H1 (cell line): ENCODE measurements around the gene KISS1R. TPM values are rescaled to one million over a fixed set of nuclear protein-coding genes. Genes with fewer than 3 reads are reported as not detected.

ENCODE experiments used
- CTCF ChIA-PET: fragments of 300-600 bp; sonication (Branson Sonifier 250); formaldehyde crosslinking; loops from one replicate; lab custom pipeline; 2021; ENCODE audit not compliant: partially characterized antibody; lab: Charles Lee
- POLR2A ChIA-PET: fragments of 300-600 bp; sonication (Branson Sonifier 250); formaldehyde crosslinking; loops from one replicate; lab custom pipeline; 2021; ENCODE audit warnings: inconsistent platforms; ENCODE audit not compliant: partially characterized antibody; lab: Charles Lee
- DNase-seq, 2 experiments: peaks; one replicate each; pipeline versions ENCODE4 v3.0.0 to v3.0.0-alpha.2; 2010 to 2022; ENCODE audit warnings: low spot score in 2 of 2, low read depth in 1 of 2, mixed read lengths in 1 of 2
- FAIRE-seq: peaks from 2 replicates; lab custom pipeline; 2011; peaks lifted over from hg19 to GRCh38; lab: Jason Lieb, UNC
- H2AFZ ChIP-seq: 2 replicates; pipeline ENCODE4 v1.8.1; 2012; ENCODE audit warnings: low read length, inconsistent platforms
- H2AK5ac ChIP-seq: 2 replicates; pipeline ENCODE4 v1.6.1; 2013; ENCODE audit warnings: low read depth, low read length
- H2BK120ac ChIP-seq: replicated peaks from 2 replicates; pipeline ENCODE3; 2013; ENCODE audit warnings: low read depth, low read length, inconsistent platforms
- H2BK12ac ChIP-seq: 2 replicates; pipeline ENCODE4 v1.6.1; 2013; ENCODE audit warnings: low read depth, low read length
- H2BK15ac ChIP-seq: 2 replicates; pipeline ENCODE4 v1.6.1; 2013; ENCODE audit warnings: low read length
- H2BK20ac ChIP-seq: 2 replicates; pipeline ENCODE4 v1.6.1; 2013; ENCODE audit warnings: low read length
- H2BK5ac ChIP-seq: 2 replicates; pipeline ENCODE4 v1.6.1; 2013; ENCODE audit warnings: low read depth, low read length
- H3K14ac ChIP-seq: 2 replicates; pipeline ENCODE4 v1.6.1; 2013; ENCODE audit warnings: inconsistent platforms; ENCODE audit not compliant: insufficient read length
- H3K18ac ChIP-seq: 2 replicates; pipeline ENCODE4 v1.6.1; 2013; ENCODE audit warnings: low read length; ENCODE audit errors: extremely low read depth
- H3K23ac ChIP-seq: 2 replicates; pipeline ENCODE4 v1.6.1; 2013; ENCODE audit warnings: inconsistent platforms; ENCODE audit not compliant: insufficient read length
- H3K23me2 ChIP-seq: 2 replicates; pipeline ENCODE4 v1.6.1; 2013; ENCODE audit warnings: low read depth, low read length
- H3K27ac ChIP-seq: 2 replicates; pipeline ENCODE4 v1.6.1; 2011; ENCODE audit warnings: low read depth, low read length, inconsistent platforms
- H3K27me3 ChIP-seq, 4 experiments: replicated peaks in 1 of 4; 1 replicate in 1 of 4; 2 replicates in 3 of 4; pipeline versions ENCODE4 v1.6.1 to v1.8.1; 2011 to 2013; ENCODE audit warnings: low read length in 3 of 4, mild to moderate bottlenecking in 3 of 4, inconsistent platforms in 2 of 4, mixed read lengths in 2 of 4, moderate library complexity in 1 of 4; ENCODE audit not compliant: control insufficient read depth in 3 of 4, insufficient read depth in 3 of 4; ENCODE audit errors: extremely low read depth in 1 of 4
- H3K36me3 ChIP-seq, 4 experiments: 2 replicates each; pipeline versions ENCODE4 v1.6.1 to v1.8.1; 2011 to 2013; ENCODE audit warnings: mild to moderate bottlenecking in 4 of 4, low read length in 3 of 4, moderate library complexity in 2 of 4, control low read depth in 1 of 4, inconsistent platforms in 1 of 4; ENCODE audit not compliant: insufficient read depth in 4 of 4, control insufficient read depth in 2 of 4
- H3K4ac ChIP-seq: replicated peaks from 2 replicates; pipeline ENCODE3; 2013; ENCODE audit warnings: low read length, low read depth, mixed read lengths, inconsistent platforms; ENCODE audit not compliant: insufficient read length
- H3K4me1 ChIP-seq, 4 experiments: replicated peaks in 1 of 4; 1 replicate in 1 of 4; 2 replicates in 3 of 4; pipeline versions ENCODE4 v1.6.1 to v1.8.1; 2011 to 2013; ENCODE audit warnings: low read length in 3 of 4, inconsistent platforms in 2 of 4, mixed read lengths in 1 of 4; ENCODE audit not compliant: insufficient read depth in 4 of 4, control insufficient read depth in 3 of 4
- H3K4me2 ChIP-seq, 2 experiments: 2 replicates each; pipeline versions ENCODE4 v1.6.1 to v1.8.1; 2011 to 2013; ENCODE audit warnings: low read depth in 2 of 2, low read length in 2 of 2, control low read depth in 1 of 2, inconsistent platforms in 1 of 2, mild to moderate bottlenecking in 1 of 2; ENCODE audit not compliant: insufficient read depth in 1 of 2
- H3K4me3 ChIP-seq, 4 experiments: fragments of 200-600, 300-600 bp in 1 of 4; sonication (generic), shearing (Covaris generic), sonication (Bioruptor Twin) in 1 of 4; 2 replicates each; pipeline versions ENCODE4 v1.5.1 to v1.8.1; 2011 to 2016; ENCODE audit warnings: low read length in 4 of 4, low read depth in 3 of 4, control low read depth in 2 of 4, inconsistent platforms in 2 of 4, mild to moderate bottlenecking in 2 of 4, mixed read lengths in 1 of 4, moderate library complexity in 1 of 4; ENCODE audit not compliant: insufficient read depth in 2 of 4; ENCODE audit errors: extremely low read depth in 1 of 4
- H3K56ac ChIP-seq: replicated peaks from 2 replicates; pipeline ENCODE3; 2013; ENCODE audit warnings: low read depth, mild to moderate bottlenecking, mixed read lengths, low read length, inconsistent platforms; ENCODE audit not compliant: insufficient read length
- H3K79me1 ChIP-seq: 2 replicates; pipeline ENCODE4 v1.6.1; 2013; ENCODE audit warnings: low read depth, low read length, control low read depth
- H3K79me2 ChIP-seq, 2 experiments: 2 replicates each; pipeline versions ENCODE4 v1.6.1 to v1.8.1; 2012 to 2013; ENCODE audit warnings: low read length in 2 of 2, mild to moderate bottlenecking in 2 of 2, inconsistent platforms in 1 of 2; ENCODE audit not compliant: insufficient read depth in 2 of 2, control insufficient read depth in 1 of 2
- H3K9ac ChIP-seq, 4 experiments: replicated peaks in 1 of 4; 1 replicate in 1 of 4; 2 replicates in 3 of 4; pipeline versions ENCODE4 v1.6.1 to v1.8.1; 2011 to 2013; ENCODE audit warnings: low read depth in 3 of 4, low read length in 3 of 4, control low read depth in 2 of 4, mild to moderate bottlenecking in 2 of 4, moderate library complexity in 2 of 4, inconsistent platforms in 1 of 4; ENCODE audit errors: extremely low read depth in 1 of 4
- H3K9me3 ChIP-seq, 2 experiments: 2 replicates each; pipeline versions ENCODE4 v1.6.1 to v1.8.1; 2012 to 2013; ENCODE audit warnings: mild to moderate bottlenecking in 2 of 2, moderate library complexity in 2 of 2, control low read depth in 1 of 2, inconsistent platforms in 1 of 2, low read depth in 1 of 2, low read length in 1 of 2, mixed read lengths in 1 of 2; ENCODE audit not compliant: insufficient read depth in 2 of 2
- H4K20me1 ChIP-seq, 2 experiments: replicated peaks in 1 of 2; 2 replicates each; pipeline versions ENCODE3 to v1.8.1; 2011 to 2013; ENCODE audit warnings: inconsistent platforms in 2 of 2, low read length in 2 of 2, mild to moderate bottlenecking in 1 of 2; ENCODE audit not compliant: insufficient read depth in 2 of 2, control insufficient read depth in 1 of 2
- H4K5ac ChIP-seq: 2 replicates; pipeline ENCODE4 v1.6.1; 2013; ENCODE audit warnings: low read length, low read depth, mixed read lengths, inconsistent platforms; ENCODE audit not compliant: insufficient read length
- H4K8ac ChIP-seq: 2 replicates; pipeline ENCODE4 v1.8.0; 2013; ENCODE audit warnings: mild to moderate bottlenecking, moderate library complexity, low read length, inconsistent platforms; ENCODE audit not compliant: insufficient read depth; ENCODE audit errors: extremely low read depth
- H4K91ac ChIP-seq: replicated peaks from 2 replicates; pipeline ENCODE3; 2013; ENCODE audit warnings: low read length, mixed read lengths, inconsistent platforms; ENCODE audit not compliant: insufficient read length
- CREB1 ChIP-seq: IDR thresholded peaks from 2 replicates; pipeline ENCODE4 v1.6.1; 2012; ENCODE audit warnings: inconsistent platforms
- EZH2 ChIP-seq: fragments of 200-600 bp; sonication (generic); IDR thresholded peaks from 2 replicates; pipeline ENCODE4 v1.7.1; 2012; ENCODE audit warnings: low read depth, mild to moderate bottlenecking, moderate library complexity, low read length, inconsistent platforms; ENCODE audit not compliant: severe bottlenecking
- KDM5A ChIP-seq: fragments of 200-600 bp; IDR thresholded peaks from 2 replicates; pipeline ENCODE4 v1.7.1; 2012; ENCODE audit warnings: mild to moderate bottlenecking, low read length, inconsistent platforms, mixed read lengths
- POLR2AphosphoS5 ChIP-seq: IDR thresholded peaks from 2 replicates; pipeline ENCODE4 v1.6.1; 2011; ENCODE audit warnings: low read depth, low read length
- RBBP5 ChIP-seq: IDR thresholded peaks from 2 replicates; pipeline ENCODE4 v1.7.1; 2012; ENCODE audit warnings: low read depth, mild to moderate bottlenecking, inconsistent platforms, low read length, moderate library complexity, borderline replicate concordance
- SAP30 ChIP-seq: fragments of 300-600 bp; sonication (generic); IDR thresholded peaks from 2 replicates; pipeline ENCODE4 v1.7.1; 2012; ENCODE audit warnings: low read length, moderate library complexity, mild to moderate bottlenecking, inconsistent platforms; ENCODE audit not compliant: insufficient read depth, insufficient replicate concordance
- SIX5 ChIP-seq: IDR thresholded peaks from 2 replicates; pipeline ENCODE4 v1.6.1; 2011; ENCODE audit warnings: mild to moderate bottlenecking, low read depth, low read length
- TAF1 ChIP-seq: IDR thresholded peaks from 2 replicates; pipeline ENCODE4 v1.6.1; 2011; ENCODE audit warnings: mild to moderate bottlenecking, low read depth, low read length
- WGBS, 2 experiments: shearing (Covaris generic) in 1 of 2; methylation state at CpG; one replicate each; pipeline versions ENCODE4 v1.1.6 to v1.1.7; 2013 to 2015; ENCODE audit warnings: low lambda C conversion rate in 2 of 2, mixed read lengths in 2 of 2, inconsistent platforms in 1 of 2, low coverage in 1 of 2, missing lambda C conversion rate in 1 of 2; ENCODE audit not compliant: insufficient replicate concordance in 2 of 2, insufficient coverage in 1 of 2, insufficient read length in 1 of 2; ENCODE audit errors: extremely low coverage in 1 of 2, missing lambda C conversion rate in 1 of 2; 5-methylcytosine and 5-hydroxymethylcytosine counted together
- polyA plus RNA-seq, 7 experiments: library from polyadenylated mRNA; depleted of rRNA in 3 of 7; stranded (reverse) in 5 of 7; unstranded in 2 of 7; fragments of >200 nt in 5 of 7; fragments of 200-250 nt in 2 of 7; gene quantifications; 1 replicate in 5 of 7; 2 replicates in 1 of 7; 4 replicates in 1 of 7; pipeline versions ENCODE4 v1.2.1 to v1.2.3, GENCODE V29; 2011 to 2013; ENCODE audit warnings: missing spikeins in 2 of 7, mixed read lengths in 2 of 7
- total RNA-seq: library from RNA; stranded (reverse); fragmentation: NEBNext Ultra II Directional; extraction: Animal tissue kit (Norgen Biotek cat#: 25700); gene quantifications from 2 replicates; pipeline ENCODE4 v1.2.1, GENCODE V29; 2021

The KISS1R gene
- total and polyA plus RNA-seq, 2 of the 8 experiments (the other 6 are each of a cell fraction or from before 2014, with no cell fraction given): 2.3 to 2.7 TPM

- Histone ChIP-seq H2BK120ac (no peak within 1 kb of the TSS), H3K23me2 (peaks cover 8% of the 10 kb centered on the region; the same call in 1 of the 2 replicates), H2BK12ac (no peak within 1 kb of the TSS), H2AK5ac (no peak within 1 kb of the TSS), H3K4me1 (peaks cover 0 to 10% (median 3%) of the 10 kb centered on the region in 4 experiments; a peak in 4 of 7 replicates), H3K9me3 (no peaks in the 10 kb centered on the region), H2AFZ (no peak within 1 kb of the TSS), H2BK20ac (no peak within 1 kb of the TSS), H3K27ac (no peak within 1 kb of the TSS), H3K4me2 (peak within 1 kb of the TSS; percentile 49 to 83), H3K36me3 (peaks cover 0 to 3% (median 0%) of the 10 kb centered on the region in 4 experiments; a peak in 1 of 8 replicates), H4K91ac (no peak within 1 kb of the TSS), H4K8ac (no peak within 1 kb of the TSS; the same call in none of the 2 replicates), H3K79me1 (peaks cover 5% of the 10 kb centered on the region; the same call in 1 of the 2 replicates), H3K14ac (no peak within 1 kb of the TSS), H3K9ac (peak within 1 kb of the TSS in 1 of 4 experiments; percentile 4; a peak in 1 of 7 replicates), H3K23ac (no peak within 1 kb of the TSS), H2BK15ac (no peak within 1 kb of the TSS), H3K56ac (no peak within 1 kb of the TSS), H3K4me3 (peak within 1 kb of the TSS; percentile 68 to 95 (median 73)), H3K79me2 (peaks cover 0 to 19% of the 10 kb centered on the region in 2 experiments), H2BK5ac (0 out of 2 replicates have a peak within 1 kb of the TSS, but pooled peaks have one; percentile 35), H3K4ac (peak within 1 kb of the TSS; percentile 38), H3K27me3 (peaks cover 3 to 14% (median 8%) of the 10 kb centered on the region in 4 experiments), H3K18ac (peak within 1 kb of the TSS; percentile 48), H4K5ac (peak within 1 kb of the TSS; percentile 91), H4K20me1 (peaks cover 9 to 11% of the 10 kb centered on the region in 2 experiments)
- ChIA-PET POLR2A (interaction anchor here (1.0 kb wide), 1 partner anchor 12 kb away, joined by 4 read pairs; no protein-coding TSS in a partner anchor), CTCF (interaction anchor here (0.7 kb wide), 1 partner anchor 57 kb away, joined by 4 read pairs; no protein-coding TSS in a partner anchor)
- DNase-seq (peak in 1 of 2 experiments; percentile 82), FAIRE-seq (no peak)
- WGBS, 2 experiments: 5% methylated on average over 29 of the region's 76 CpGs; no CpG with 5 or more reads in 1 of the 2 experiments
- TF ChIP-seq CREB1 (0 out of 2 replicates have a peak, but pooled peaks have one; percentile 25), KDM5A (no peak), SAP30 (no peak), RBBP5 (peak; percentile 43; the same call in 1 of the 2 replicates), TAF1 (0 out of 2 replicates have a peak, but pooled peaks have one; percentile 18), EZH2 (no peak), POLR2AphosphoS5 (no peak), SIX5 (no peak)
These were observed 3.9 kb upstream of the KISS1R start, which contains the start of gene R3HDM4 for GRCh38 chr19:913080-913748. Gene R3HDM4, minus strand, starts transcription at chr19:913219. Its CDS starts 62 bp downstream, at chr19:913157.
